ENCODE data around the gene CA7. TPM values are rescaled to one million over a fixed set of nuclear protein-coding genes. Genes with fewer than 3 reads are reported as not detected.

The CA7 gene
- total RNA-seq, 4 donors from 2014 or later, result 0.33 TPM; not detected in 3

DNA sequence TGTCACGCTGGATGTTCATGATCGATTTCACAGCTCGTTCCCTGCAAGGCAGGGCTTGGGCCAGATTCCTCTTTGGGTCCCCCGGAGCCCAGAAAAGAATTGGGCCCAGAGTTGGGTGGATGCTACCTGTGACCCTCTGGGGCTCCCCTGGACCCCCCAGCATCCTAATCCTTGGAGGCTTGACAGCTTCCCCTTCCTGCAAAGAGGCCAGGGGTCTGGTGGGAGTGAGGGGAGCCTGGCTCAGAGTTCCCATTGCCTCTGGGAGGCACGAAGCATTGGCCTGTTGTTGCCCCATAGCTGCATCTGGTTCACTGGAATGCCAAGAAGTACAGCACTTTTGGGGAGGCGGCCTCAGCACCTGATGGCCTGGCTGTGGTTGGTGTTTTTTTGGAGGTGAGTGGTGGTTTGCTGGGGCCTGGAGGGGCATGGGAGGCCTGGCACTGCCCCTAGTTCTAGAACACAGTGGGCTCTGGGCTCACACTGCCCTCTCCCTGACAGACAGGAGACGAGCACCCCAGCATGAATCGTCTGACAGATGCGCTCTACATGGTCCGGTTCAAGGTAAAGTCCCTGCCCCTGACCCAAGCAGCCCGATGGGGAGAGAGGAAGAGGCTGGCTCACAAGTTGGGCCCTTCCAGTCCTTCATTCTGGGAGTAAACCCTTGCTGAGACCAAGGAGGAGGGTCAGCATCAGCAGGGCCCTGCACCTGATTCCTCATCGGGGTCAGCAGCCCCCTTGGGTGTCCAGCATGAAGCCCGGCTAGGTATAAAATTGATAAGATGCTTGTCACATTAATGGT, 7.2 kb downstream of the CA7 start:
- Histone ChIP-seq H3K36me3 (no peaks in the 10 kb centered on the region), H3K27ac (replicated peaks in 1 of 4) (no peak overlapping the region), H3K27me3 (peaks cover 0 to 34% (median 0%) of the 10 kb centered on the region in 4 donors), H3K4me1 (no peaks in the 10 kb centered on the region), H3K4me3 (no peak overlapping the region), H3K9me3 (no peaks in the 10 kb centered on the region)
- 86% methylated on average over 8 of the region's 13 CpGs for WGBS
- DNase-seq (ENCODE audit: extremely low spot score), result no peak
- no peak for TF ChIP-seq POLR2A (IDR thresholded peaks at IDR 0.05; ENCODE audit: low read depth)
- TF ChIP-seq, protein P1, sequence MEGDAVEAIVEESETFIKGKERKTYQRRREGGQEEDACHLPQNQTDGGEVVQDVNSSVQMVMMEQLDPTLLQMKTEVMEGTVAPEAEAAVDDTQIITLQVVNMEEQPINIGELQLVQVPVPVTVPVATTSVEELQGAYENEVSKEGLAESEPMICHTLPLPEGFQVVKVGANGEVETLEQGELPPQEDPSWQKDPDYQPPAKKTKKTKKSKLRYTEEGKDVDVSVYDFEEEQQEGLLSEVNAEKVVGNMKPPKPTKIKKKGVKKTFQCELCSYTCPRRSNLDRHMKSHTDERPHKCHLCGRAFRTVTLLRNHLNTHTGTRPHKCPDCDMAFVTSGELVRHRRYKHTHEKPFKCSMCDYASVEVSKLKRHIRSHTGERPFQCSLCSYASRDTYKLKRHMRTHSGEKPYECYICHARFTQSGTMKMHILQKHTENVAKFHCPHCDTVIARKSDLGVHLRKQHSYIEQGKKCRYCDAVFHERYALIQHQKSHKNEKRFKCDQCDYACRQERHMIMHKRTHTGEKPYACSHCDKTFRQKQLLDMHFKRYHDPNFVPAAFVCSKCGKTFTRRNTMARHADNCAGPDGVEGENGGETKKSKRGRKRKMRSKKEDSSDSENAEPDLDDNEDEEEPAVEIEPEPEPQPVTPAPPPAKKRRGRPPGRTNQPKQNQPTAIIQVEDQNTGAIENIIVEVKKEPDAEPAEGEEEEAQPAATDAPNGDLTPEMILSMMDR (IDR thresholded peaks at IDR 0.05), result no peak
- TF ChIP-seq POLR2AphosphoS5 (IDR thresholded peaks at IDR 0.05), result no peak
- TF ChIP-seq EP300 (IDR thresholded peaks at IDR 0.05), result no peak
- intact Hi-C loops (cut with DNase I), result no loop called here

DNA sequence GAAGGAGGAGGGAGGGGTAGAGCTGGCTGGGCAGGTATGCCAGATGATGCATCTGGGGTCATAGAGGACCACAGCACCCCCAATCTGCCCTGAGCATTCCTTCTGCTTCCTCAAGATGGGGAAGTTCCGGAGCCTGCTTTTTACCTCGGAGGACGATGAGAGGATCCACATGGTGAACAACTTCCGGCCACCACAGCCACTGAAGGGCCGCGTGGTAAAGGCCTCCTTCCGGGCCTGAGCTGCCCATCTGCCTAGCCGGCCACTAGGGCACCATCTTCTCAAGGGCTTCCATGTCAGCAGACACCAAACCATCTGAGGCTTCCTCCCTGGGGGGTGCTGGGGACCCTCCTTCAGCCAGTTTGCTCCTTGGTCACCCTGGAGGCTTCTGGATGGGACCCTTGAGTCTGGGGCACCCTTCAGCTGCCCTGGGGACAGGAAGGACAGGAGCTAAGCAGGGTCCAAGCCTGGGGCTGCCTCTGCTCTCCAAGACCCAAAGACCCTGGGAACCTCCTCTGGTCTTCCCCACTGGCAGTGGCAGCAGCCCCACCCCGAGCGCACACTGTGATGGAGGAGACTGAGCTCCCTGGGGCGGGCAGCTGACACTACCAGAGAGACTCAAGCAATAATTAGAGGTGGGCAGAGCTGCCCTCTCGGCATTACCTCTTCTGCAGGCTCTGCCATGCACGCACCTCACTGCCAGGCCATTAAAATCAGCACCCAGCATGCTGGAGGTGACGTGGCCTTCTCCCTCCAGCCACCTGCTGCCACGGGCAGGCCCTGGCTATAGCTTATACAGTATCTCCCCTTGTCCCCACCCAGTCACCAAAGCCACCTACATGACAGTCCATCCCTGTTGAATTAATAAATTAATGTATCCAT, 9.3 kb downstream of the CA7 start:
- intact Hi-C loops (cut with DNase I), result no loop called here
- H3K27me3 ChIP-seq, result peaks cover 0 to 13% (median 0%) of the 10 kb centered on the region in 4 donors
- DNase-seq (ENCODE audit: extremely low spot score), result no peak
- no peak overlapping the region for H3K27ac ChIP-seq (replicated peaks in 1 of 4)
- 81% methylated on average over 12 of the region's 15 CpGs for WGBS
- TF ChIP-seq, protein P1 (IDR thresholded peaks at IDR 0.05), result no peak
- TF ChIP-seq POLR2A (IDR thresholded peaks at IDR 0.05; ENCODE audit: low read depth) (no peak), EP300 (IDR thresholded peaks at IDR 0.05) (no peak), POLR2AphosphoS5 (IDR thresholded peaks at IDR 0.05) (no peak)
- H3K4me1 ChIP-seq, result no peaks in the 10 kb centered on the region
- no peaks in the 10 kb centered on the region for H3K9me3 ChIP-seq
- no peaks in the 10 kb centered on the region for H3K36me3 ChIP-seq
- no peak overlapping the region for H3K4me3 ChIP-seq

DNA sequence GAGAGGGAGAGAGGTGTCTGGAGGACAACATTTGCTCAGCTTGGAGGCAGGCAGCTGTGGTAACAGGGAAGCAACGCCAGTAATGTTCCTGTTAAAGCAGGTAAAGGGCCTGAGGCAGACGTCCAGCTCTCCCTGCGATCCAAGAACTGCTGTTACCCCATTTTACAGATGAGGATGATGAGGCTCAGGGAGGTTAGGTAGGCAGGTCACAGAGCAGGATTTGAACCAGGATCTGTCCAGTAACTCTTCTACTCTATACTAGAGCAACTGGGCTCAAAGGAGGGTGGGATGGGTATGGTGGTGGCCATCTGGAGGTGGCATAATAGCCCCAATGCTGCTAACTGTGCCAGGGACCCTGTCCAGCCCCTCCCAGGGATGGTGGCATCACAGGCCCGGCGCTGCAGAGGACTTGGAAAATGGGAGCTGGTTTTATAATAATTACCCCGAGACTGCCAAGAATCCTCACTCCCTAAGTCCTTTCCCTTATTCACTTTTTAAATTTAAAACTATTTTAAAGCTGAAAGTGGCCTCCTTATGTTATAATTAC, 12.0 kb downstream of the CA7 start:
- 97% methylated on average over 6 of the region's 6 CpGs for WGBS
- Histone ChIP-seq H3K4me3 (no peak overlapping the region), H3K36me3 (no peaks in the 10 kb centered on the region), H3K27ac (replicated peaks in 1 of 4) (no peak overlapping the region), H3K27me3 (no peaks in the 10 kb centered on the region), H3K4me1 (peaks cover 6 to 15% (median 14%) of the 10 kb centered on the region in 4 donors), H3K9me3 (no peaks in the 10 kb centered on the region)
- TF ChIP-seq POLR2A (IDR thresholded peaks at IDR 0.05; ENCODE audit: low read depth) (no peak), EP300 (IDR thresholded peaks at IDR 0.05) (no peak), POLR2AphosphoS5 (IDR thresholded peaks at IDR 0.05) (no peak)
- TF ChIP-seq, protein P1 (IDR thresholded peaks at IDR 0.05), result no peak
- no peak for DNase-seq (ENCODE audit: extremely low spot score)
- intact Hi-C loops (cut with DNase I), result no loop called here

DNA sequence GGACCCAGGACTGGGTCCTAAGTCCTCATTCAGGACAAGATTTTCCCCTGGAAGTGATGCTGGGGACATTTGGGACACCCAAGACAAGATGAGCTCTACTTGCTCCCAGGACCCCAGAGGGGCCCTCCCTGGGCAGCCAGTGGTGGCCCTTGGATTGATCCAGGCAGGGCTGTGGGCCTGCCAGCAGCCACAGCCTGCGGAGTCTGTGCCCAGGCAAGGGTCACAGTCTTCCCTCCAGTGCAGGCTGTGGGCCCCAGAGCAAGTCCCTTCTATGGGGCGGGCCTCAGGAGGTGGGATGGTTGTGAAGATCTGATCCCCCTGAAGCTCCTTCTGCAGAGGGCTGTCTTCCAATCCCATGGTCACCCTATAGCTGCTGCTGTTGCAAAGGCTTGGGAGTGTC, 12.6 kb downstream of the CA7 start:
- Histone ChIP-seq H3K27ac (replicated peaks in 1 of 4) (no peak overlapping the region), H3K27me3 (no peaks in the 10 kb centered on the region), H3K9me3 (no peaks in the 10 kb centered on the region), H3K4me3 (no peak overlapping the region), H3K4me1 (peaks cover 6 to 15% (median 14%) of the 10 kb centered on the region in 4 donors), H3K36me3 (no peaks in the 10 kb centered on the region)
- TF ChIP-seq, protein P1 (IDR thresholded peaks at IDR 0.05), result no peak
- TF ChIP-seq POLR2AphosphoS5 (IDR thresholded peaks at IDR 0.05), result no peak
- no peak for TF ChIP-seq EP300 (IDR thresholded peaks at IDR 0.05)
- TF ChIP-seq POLR2A (IDR thresholded peaks at IDR 0.05; ENCODE audit: low read depth), result no peak
- intact Hi-C loops (cut with DNase I), result no loop called here
- no peak for DNase-seq (ENCODE audit: extremely low spot score)
- WGBS, result no CpG with 5 or more reads among the region's 2 CpGs
